KOPT-K1 (cell line): Measurements from ENCODE around the gene CLCA1.
"Not testable (repeated sequence)": the region's sequence is repeated elsewhere in the genome, so short reads cannot be mapped to it uniquely, and the experiment has no call there.

Source experiments
- H3K27ac ChIP-seq: fragments of 200-600 bp; sonication (generic); 2 replicates; pipeline ENCODE4 v1.5.1; 2016; ENCODE audit warnings: antibody characterized with exemption, mild to moderate bottlenecking, low read depth, low read length; ENCODE audit not compliant: poor library complexity, severe bottlenecking
- H3K36me3 ChIP-seq: fragments of 200-600 bp; sonication (generic); 2 replicates; pipeline ENCODE4 v1.5.1; 2017; ENCODE audit warnings: antibody characterized with exemption, mild to moderate bottlenecking, low read length, moderate library complexity; ENCODE audit not compliant: insufficient read depth
- H3K9me3 ChIP-seq: fragments of 200-600 bp; sonication (generic); 2 replicates; pipeline ENCODE4 v1.5.1; 2017; ENCODE audit warnings: antibody characterized with exemption, low read length, mild to moderate bottlenecking; ENCODE audit not compliant: insufficient read depth, poor library complexity, severe bottlenecking

Gene CLCA1

GRCh38 chr1:86478416-86479156 lies 9.9 kb downstream of the CLCA1 start:
- Histone ChIP-seq H3K36me3 (no peaks in the 10 kb centered on the region), H3K9me3 (no peaks in the 10 kb centered on the region), H3K27ac (no peak overlapping the region)

- no peak overlapping the region for H3K27ac ChIP-seq
- H3K36me3 ChIP-seq, result no peaks in the 10 kb centered on the region
- no peaks in the 10 kb centered on the region for H3K9me3 ChIP-seq
Measured at GRCh38 chr1:86481966-86482365, 13.2 kb downstream of the CLCA1 start.

- H3K36me3 ChIP-seq, result no peaks in the 10 kb centered on the region
- no peaks in the 10 kb centered on the region for H3K9me3 ChIP-seq
- H3K27ac ChIP-seq, result no peak overlapping the region
Measured at GRCh38 chr1:86487131-86487810, 18.5 kb downstream of the CLCA1 start.

- Histone ChIP-seq H3K9me3 (no peaks in the 10 kb centered on the region), H3K36me3 (no peaks in the 10 kb centered on the region), H3K27ac (no peak overlapping the region)
Measured at GRCh38 chr1:86487811-86488141, 19.0 kb downstream of the CLCA1 start.

- Histone ChIP-seq H3K9me3 (no peaks in the 10 kb centered on the region), H3K36me3 (no peaks in the 10 kb centered on the region), H3K27ac (no peak overlapping the region)
Measured at GRCh38 chr1:86489242-86489878, 20.6 kb downstream of the CLCA1 start.

GRCh38 chr1:86491171-86491950 lies 22.6 kb downstream of the CLCA1 start:
- no peaks in the 10 kb centered on the region for H3K9me3 ChIP-seq
- H3K27ac ChIP-seq, result no peak overlapping the region
- H3K36me3 ChIP-seq, result no peaks in the 10 kb centered on the region

- Histone ChIP-seq H3K9me3 (no peaks in the 10 kb centered on the region), H3K27ac (no peak overlapping the region), H3K36me3 (no peaks in the 10 kb centered on the region)
Measured at GRCh38 chr1:86498281-86498680, 29.6 kb downstream of the CLCA1 start.

- Histone ChIP-seq H3K36me3 (no peaks in the 10 kb centered on the region), H3K9me3 (no peaks in the 10 kb centered on the region), H3K27ac (no peak overlapping the region)
Measured at GRCh38 chr1:86499987-86500593, 31.4 kb downstream of the CLCA1 start.

GRCh38 chr1:86500714-86501113 lies 32.0 kb downstream of the CLCA1 start:
- Histone ChIP-seq H3K36me3 (no peaks in the 10 kb centered on the region), H3K27ac (no peak overlapping the region), H3K9me3 (no peaks in the 10 kb centered on the region)

GRCh38 chr1:86502125-86502646 lies 33.5 kb downstream of the CLCA1 start:
- not testable (repeated sequence) for H3K27ac ChIP-seq, H3K9me3 ChIP-seq, H3K36me3 ChIP-seq

- Histone ChIP-seq H3K9me3 (no peaks in the 10 kb centered on the region), H3K36me3 (no peaks in the 10 kb centered on the region), H3K27ac (no peak overlapping the region)
Measured at GRCh38 chr1:86502721-86503405, 34.1 kb downstream of the CLCA1 start.

- Histone ChIP-seq H3K27ac (no peak overlapping the region), H3K36me3 (no peaks in the 10 kb centered on the region), H3K9me3 (no peaks in the 10 kb centered on the region)
Measured at GRCh38 chr1:86503406-86504136, 34.8 kb downstream of the CLCA1 start.

- Histone ChIP-seq H3K27ac (no peak overlapping the region), H3K9me3 (no peaks in the 10 kb centered on the region), H3K36me3 (no peaks in the 10 kb centered on the region)
Measured at GRCh38 chr1:86504137-86504479, 35.4 kb downstream of the CLCA1 start.
